ENCODE results near the gene MTMR12.
"Not testable (repeated sequence)": the region's sequence is repeated elsewhere in the genome, so short reads cannot be mapped to it uniquely, and the experiment has no call there.

Gene MTMR12

GRCh38 chr5:32297181-32298058 is 15.3 kb downstream of the MTMR12 start:
- no peak for DNase-seq (ENCODE audit: low read depth)

GRCh38 chr5:32295966-32296772 is 16.6 kb downstream of the MTMR12 start:
- DNase-seq (ENCODE audit: low read depth): not testable (repeated sequence)

- DNase-seq (ENCODE audit: low read depth): no peak
Observed at GRCh38 chr5:32291591-32291990, 21.1 kb downstream of the MTMR12 start.

- no peak for DNase-seq (ENCODE audit: low read depth)
Observed at GRCh38 chr5:32290922-32291321, 21.8 kb downstream of the MTMR12 start.

GRCh38 chr5:32290501-32290900 is 22.2 kb downstream of the MTMR12 start:
- not testable (repeated sequence) for DNase-seq (ENCODE audit: low read depth)

- not testable (repeated sequence) for DNase-seq (ENCODE audit: low read depth)
Observed at GRCh38 chr5:32289986-32290385, 22.8 kb downstream of the MTMR12 start.

- DNase-seq (ENCODE audit: low read depth): not testable (repeated sequence)
Observed at GRCh38 chr5:32288135-32288534, 24.6 kb downstream of the MTMR12 start.

GRCh38 chr5:32287525-32287924 is 25.2 kb downstream of the MTMR12 start:
- not testable (repeated sequence) for DNase-seq (ENCODE audit: low read depth)

GRCh38 chr5:32285510-32286138 is 27.1 kb downstream of the MTMR12 start:
- DNase-seq (ENCODE audit: low read depth): no peak

- DNase-seq (ENCODE audit: low read depth): no peak
Observed at GRCh38 chr5:32283539-32284377, 29.0 kb downstream of the MTMR12 start.

- no peak for DNase-seq (ENCODE audit: low read depth)
Observed at GRCh38 chr5:32283061-32283460, 29.7 kb downstream of the MTMR12 start.

- DNase-seq (ENCODE audit: low read depth): no peak
Observed at GRCh38 chr5:32282633-32283032, 30.1 kb downstream of the MTMR12 start.

GRCh38 chr5:32281378-32282133 is 31.2 kb downstream of the MTMR12 start:
- not testable (repeated sequence) for DNase-seq (ENCODE audit: low read depth)

GRCh38 chr5:32280656-32281081 is 32.1 kb downstream of the MTMR12 start:
- DNase-seq (ENCODE audit: low read depth): no peak

GRCh38 chr5:32279786-32280185 is 33.0 kb downstream of the MTMR12 start:
- DNase-seq (ENCODE audit: low read depth): no peak

- DNase-seq (ENCODE audit: low read depth): no peak
Observed at GRCh38 chr5:32279223-32279622, 33.5 kb downstream of the MTMR12 start.

- DNase-seq (ENCODE audit: low read depth): no peak
Observed at GRCh38 chr5:32278406-32278805, 34.3 kb downstream of the MTMR12 start.

- no peak for DNase-seq (ENCODE audit: low read depth)
Observed at GRCh38 chr5:32277798-32278197, 34.9 kb downstream of the MTMR12 start.

GRCh38 chr5:32276173-32276853 is 36.4 kb downstream of the MTMR12 start:
- DNase-seq (ENCODE audit: low read depth): no peak

- no peak for DNase-seq (ENCODE audit: low read depth)
Observed at GRCh38 chr5:32275396-32275741, 37.4 kb downstream of the MTMR12 start.

Measured in activated T-helper 1 cell treated with Interleukin-2 at 50 U/mL for 16 hours (primary cell).